SJCRH30 (cell line): ENCODE measurements around the gene MFN2. TPM values are rescaled to one million over a fixed set of nuclear protein-coding genes. Genes with fewer than 3 reads are reported as not detected.
"Not testable (repeated sequence)": the region's sequence is repeated elsewhere in the genome, so short reads cannot be mapped to it uniquely, and the experiment has no call there.

ENCODE experiments used
- DNase-seq, 2 experiments: peaks; one replicate each; pipeline ENCODE4 v3.0.0-alpha.2; 2015 to 2020
- H3K27ac ChIP-seq: fragments of 250-450 bp; sonication (Bioruptor Pico); 2 replicates; pipeline ENCODE4 v1.5.1; 2020; ENCODE audit warnings: mild to moderate bottlenecking, moderate library complexity
- H3K27me3 ChIP-seq: fragments of 250-450 bp; sonication (Bioruptor Pico); 2 replicates; pipeline ENCODE4 v1.5.1; 2020; ENCODE audit warnings: mild to moderate bottlenecking, moderate library complexity
- H3K36me3 ChIP-seq: fragments of 250-450 bp; sonication (Bioruptor Pico); 2 replicates; pipeline ENCODE4 v1.5.1; 2020; ENCODE audit warnings: mild to moderate bottlenecking, moderate library complexity
- H3K4me1 ChIP-seq: fragments of 250-450 bp; sonication (Bioruptor Pico); 2 replicates; pipeline ENCODE4 v1.5.1; 2020; ENCODE audit warnings: mild to moderate bottlenecking, moderate library complexity
- H3K4me3 ChIP-seq: fragments of 250-450 bp; sonication (Bioruptor Pico); 2 replicates; pipeline ENCODE4 v1.5.1; 2020; ENCODE audit warnings: mild to moderate bottlenecking, moderate library complexity
- H3K9me3 ChIP-seq: fragments of 250-450 bp; sonication (Bioruptor Pico); replicated peaks from 2 replicates; pipeline ENCODE4 v1.5.1; 2020; ENCODE audit warnings: mild to moderate bottlenecking, moderate library complexity
- total RNA-seq: library from RNA; depleted of rRNA; stranded (reverse); fragments of >200 nt; shearing (Covaris generic); gene quantifications from 2 replicates; pipeline ENCODE4 v1.2.3, GENCODE V29; 2014; rRNA removed

Gene MFN2
- 92.5 and 94.0 TPM in 2 replicates for total RNA-seq

- Histone ChIP-seq H3K36me3 (peaks cover 26% of the 10 kb centered on the region), H3K4me3 (peak within 1 kb of the TSS; percentile 98), H3K27me3 (no peaks in the 10 kb centered on the region), H3K4me1 (peaks cover 16% of the 10 kb centered on the region; the same call in 1 of the 2 replicates), H3K27ac (peak within 1 kb of the TSS; percentile 86), H3K9me3 (no peaks in the 10 kb centered on the region)
- DNase-seq = peak; percentile 99
Measured at GRCh38 chr1:11979851-11980675, at the start of gene MFN2. TSS of gene MFN2 (plus strand) at chr1:11980444. CDS start at chr1:11989169, 8,725 bp downstream.

GRCh38 chr1:11930571-11931445, 49.4 kb upstream of the MFN2 start:
- Histone ChIP-seq H3K27ac (no peak overlapping the region), H3K27me3 (no peaks in the 10 kb centered on the region), H3K36me3 (no peaks in the 10 kb centered on the region), H3K4me3 (no peak overlapping the region), H3K9me3 (no peaks in the 10 kb centered on the region), H3K4me1 (peaks cover 35% of the 10 kb centered on the region)
- peak in 1 of 2 experiments; percentile 51 for DNase-seq

GRCh38 chr1:11931845-11932244, 48.4 kb upstream of the MFN2 start:
- no peak overlapping the region for H3K4me3 ChIP-seq
- H3K36me3 ChIP-seq = no peaks in the 10 kb centered on the region
- H3K27ac ChIP-seq = no peak overlapping the region
- H3K27me3 ChIP-seq = no peaks in the 10 kb centered on the region
- H3K4me1 ChIP-seq = peaks cover 31% of the 10 kb centered on the region
- no peaks in the 10 kb centered on the region for H3K9me3 ChIP-seq
- no peak for DNase-seq

- no peaks in the 10 kb centered on the region for H3K9me3 ChIP-seq
- H3K36me3 ChIP-seq = no peaks in the 10 kb centered on the region
- peak; percentile 94 for DNase-seq
- peaks cover 21% of the 10 kb centered on the region for H3K4me1 ChIP-seq
- peak within 1 kb of the TSS; percentile 79 for H3K4me3 ChIP-seq
- peak within 1 kb of the TSS; percentile 67 for H3K27ac ChIP-seq
- no peaks in the 10 kb centered on the region for H3K27me3 ChIP-seq
Measured at GRCh38 chr1:11934302-11935056, 45.8 kb upstream of the MFN2 start, which contains the start of gene PLOD1. TSS of gene PLOD1 (plus strand) at chr1:11934717. CDS start at chr1:11934780, 63 bp downstream.

- Histone ChIP-seq H3K36me3 (no peaks in the 10 kb centered on the region), H3K9me3 (no peaks in the 10 kb centered on the region), H3K4me1 (peaks cover 17% of the 10 kb centered on the region), H3K27me3 (no peaks in the 10 kb centered on the region), H3K27ac (peak overlapping the region; percentile 67), H3K4me3 (peak overlapping the region; percentile 79)
- no peak for DNase-seq
Measured at GRCh38 chr1:11935057-11935412, 45.2 kb upstream of the MFN2 start.

GRCh38 chr1:11935733-11936132, 44.5 kb upstream of the MFN2 start:
- H3K4me1 ChIP-seq = peaks cover 14% of the 10 kb centered on the region
- not testable (repeated sequence) for H3K4me3 ChIP-seq

GRCh38 chr1:11938722-11939526, 41.3 kb upstream of the MFN2 start:
- Histone ChIP-seq H3K27ac (peak overlapping the region; percentile 12; the same call in 1 of the 2 replicates), H3K27me3 (no peaks in the 10 kb centered on the region), H3K4me3 (no peak overlapping the region), H3K36me3 (no peaks in the 10 kb centered on the region), H3K9me3 (no peaks in the 10 kb centered on the region), H3K4me1 (peaks cover 20% of the 10 kb centered on the region)
- peak; percentile 73 to 77 for DNase-seq

More at GRCh38 chr1:11935733-11936132, 44.5 kb upstream of the MFN2 start:
- H3K36me3 ChIP-seq, H3K9me3 ChIP-seq, H3K27me3 ChIP-seq, H3K27ac ChIP-seq, DNase-seq: not testable (repeated sequence)

GRCh38 chr1:11939794-11940193, 40.5 kb upstream of the MFN2 start:
- H3K27ac ChIP-seq, H3K27me3 ChIP-seq, DNase-seq, H3K4me3 ChIP-seq, H3K36me3 ChIP-seq, H3K9me3 ChIP-seq: not testable (repeated sequence)
- H3K4me1 ChIP-seq = peaks cover 27% of the 10 kb centered on the region

GRCh38 chr1:11940260-11940921, 39.9 kb upstream of the MFN2 start:
- H3K4me3 ChIP-seq = no peak overlapping the region
- no peaks in the 10 kb centered on the region for H3K27me3 ChIP-seq
- H3K4me1 ChIP-seq = peaks cover 30% of the 10 kb centered on the region
- no peaks in the 10 kb centered on the region for H3K9me3 ChIP-seq
- H3K36me3 ChIP-seq = no peaks in the 10 kb centered on the region
- DNase-seq = no peak
- H3K27ac ChIP-seq = no peak overlapping the region

- no peaks in the 10 kb centered on the region for H3K9me3 ChIP-seq
- DNase-seq = no peak
- peaks cover 2% of the 10 kb centered on the region; the same call in 1 of the 2 replicates for H3K36me3 ChIP-seq
- no peak overlapping the region for H3K27ac ChIP-seq
- H3K27me3 ChIP-seq = no peaks in the 10 kb centered on the region
- no peak overlapping the region for H3K4me3 ChIP-seq
- peaks cover 30% of the 10 kb centered on the region for H3K4me1 ChIP-seq
Measured at GRCh38 chr1:11942280-11942679, 38.0 kb upstream of the MFN2 start.

GRCh38 chr1:11943619-11944018, 36.6 kb upstream of the MFN2 start:
- peak overlapping the region; percentile 68; the same call in 1 of the 2 replicates for H3K27ac ChIP-seq
- no peak overlapping the region for H3K4me3 ChIP-seq
- no peaks in the 10 kb centered on the region for H3K27me3 ChIP-seq
- no peaks in the 10 kb centered on the region for H3K9me3 ChIP-seq
- no peak for DNase-seq
- H3K36me3 ChIP-seq = peaks cover 2% of the 10 kb centered on the region; the same call in 1 of the 2 replicates
- H3K4me1 ChIP-seq = peaks cover 26% of the 10 kb centered on the region

- H3K27me3 ChIP-seq = no peaks in the 10 kb centered on the region
- no peak overlapping the region for H3K4me3 ChIP-seq
- peaks cover 7% of the 10 kb centered on the region for H3K36me3 ChIP-seq
- DNase-seq = peak; percentile 74 to 87
- H3K4me1 ChIP-seq = peaks cover 19% of the 10 kb centered on the region
- H3K9me3 ChIP-seq = no peaks in the 10 kb centered on the region
- H3K27ac ChIP-seq = peak overlapping the region; percentile 68
Measured at GRCh38 chr1:11944358-11944931, 35.8 kb upstream of the MFN2 start.

- Histone ChIP-seq H3K9me3 (no peaks in the 10 kb centered on the region), H3K27me3 (no peaks in the 10 kb centered on the region)
Measured at GRCh38 chr1:11946647-11947046, 33.6 kb upstream of the MFN2 start.

More at GRCh38 chr1:11946647-11947046, 33.6 kb upstream of the MFN2 start:
- DNase-seq = no peak
- Histone ChIP-seq H3K4me3 (no peak overlapping the region), H3K27ac (no peak overlapping the region), H3K4me1 (peaks cover 17% of the 10 kb centered on the region), H3K36me3 (peaks cover 18% of the 10 kb centered on the region)
